Measurements from ENCODE around the gene XRCC6.

The XRCC6 gene

GRCh38 chr22:41582694-41583093 lies 38.4 kb upstream of the XRCC6 start:
- Histone ChIP-seq H3K27ac (ENCODE audit: low read depth, low read length) (no peak overlapping the region), H4K5ac (ENCODE audit: low read length) (no peak overlapping the region), H2BK5ac (ENCODE audit: low read length) (no peak overlapping the region), H3K36me3 (ENCODE audit: control insufficient read depth, insufficient read depth, low read length) (no peaks in the 10 kb centered on the region), H2BK15ac (replicated peaks; ENCODE audit: low read depth) (no peak overlapping the region), H3K4me2 (ENCODE audit: low read length) (no peak overlapping the region), H3K4me1 (ENCODE audit: control insufficient read depth, low read depth, low read length) (no peaks in the 10 kb centered on the region), H3K79me2 (ENCODE audit: control insufficient read depth, insufficient read depth, low read length) (no peaks in the 10 kb centered on the region), H3K27me3 (ENCODE audit: insufficient read depth, low read length, poor library complexity) (no peaks in the 10 kb centered on the region), H4K8ac (ENCODE audit: low read depth, low read length) (no peak overlapping the region), H3K4me3 (ENCODE audit: low read length) (no peak overlapping the region), H3K23ac (ENCODE audit: low read length) (no peak overlapping the region), H3K4ac (ENCODE audit: low read depth, low read length) (no peak overlapping the region), H3K18ac (ENCODE audit: low read length) (no peak overlapping the region), H3K56ac (ENCODE audit: low read length) (no peak overlapping the region), H3K79me1 (ENCODE audit: low read length) (no peaks in the 10 kb centered on the region), H2BK120ac (ENCODE audit: low read depth, low read length) (no peak overlapping the region), H3K9ac (ENCODE audit: low read length) (no peak overlapping the region), H2AK5ac (ENCODE audit: low read length) (no peak overlapping the region)
- no peak for DNase-seq
- WGBS (ENCODE audit: extremely low coverage, insufficient coverage, low lambda C conversion rate), result no CpG with 5 or more reads among the region's 8 CpGs

DNA sequence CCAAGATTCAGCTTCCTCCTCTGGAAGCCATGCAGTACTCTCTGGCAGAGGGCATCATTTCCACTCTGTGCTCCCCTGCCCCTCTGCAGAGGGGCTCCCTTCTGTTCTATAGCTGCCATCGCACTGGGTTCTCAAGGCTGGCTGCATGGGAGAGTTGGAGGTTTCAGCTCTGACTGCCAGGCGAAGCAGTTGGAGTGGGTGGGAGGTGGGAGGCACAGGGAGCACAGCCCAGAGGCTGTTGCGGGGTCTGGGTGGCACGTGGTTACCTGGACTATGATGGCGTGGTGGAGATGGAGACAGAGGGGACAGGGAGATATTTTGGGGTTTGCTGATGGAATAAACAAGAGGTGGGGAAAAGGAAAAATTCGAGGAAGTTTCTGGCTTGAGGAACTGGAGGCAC lies 36.2 kb upstream of the XRCC6 start:
- no peak overlapping the region for H4K5ac ChIP-seq (ENCODE audit: low read length)
- no peaks in the 10 kb centered on the region for H3K27me3 ChIP-seq (ENCODE audit: insufficient read depth, low read length, poor library complexity)
- no CpG with 5 or more reads among the region's 6 CpGs for WGBS (ENCODE audit: extremely low coverage, insufficient coverage, low lambda C conversion rate)
- no peak overlapping the region for H3K9ac ChIP-seq (ENCODE audit: low read length)
- H3K23ac ChIP-seq (ENCODE audit: low read length), result no peak overlapping the region
- H3K79me2 ChIP-seq (ENCODE audit: control insufficient read depth, insufficient read depth, low read length), result no peaks in the 10 kb centered on the region
- H3K18ac ChIP-seq (ENCODE audit: low read length), result no peak overlapping the region
- DNase-seq, result no peak
- H3K4me3 ChIP-seq (ENCODE audit: low read length), result no peak overlapping the region
- H2AK5ac ChIP-seq (ENCODE audit: low read length), result no peak overlapping the region
- no peaks in the 10 kb centered on the region for H3K36me3 ChIP-seq (ENCODE audit: control insufficient read depth, insufficient read depth, low read length)
- no peak overlapping the region for H3K56ac ChIP-seq (ENCODE audit: low read length)
- H3K4ac ChIP-seq (ENCODE audit: low read depth, low read length), result no peak overlapping the region
- H3K4me2 ChIP-seq (ENCODE audit: low read length), result no peak overlapping the region
- H3K4me1 ChIP-seq (ENCODE audit: control insufficient read depth, low read depth, low read length), result no peaks in the 10 kb centered on the region
- no peak overlapping the region for H3K27ac ChIP-seq (ENCODE audit: low read depth, low read length)
- no peaks in the 10 kb centered on the region for H3K79me1 ChIP-seq (ENCODE audit: low read length)
- no peak overlapping the region for H2BK120ac ChIP-seq (ENCODE audit: low read depth, low read length)
- H2BK5ac ChIP-seq (ENCODE audit: low read length), result no peak overlapping the region
- no peak overlapping the region for H4K8ac ChIP-seq (ENCODE audit: low read depth, low read length)
- H2BK15ac ChIP-seq (replicated peaks; ENCODE audit: low read depth), result no peak overlapping the region

DNA sequence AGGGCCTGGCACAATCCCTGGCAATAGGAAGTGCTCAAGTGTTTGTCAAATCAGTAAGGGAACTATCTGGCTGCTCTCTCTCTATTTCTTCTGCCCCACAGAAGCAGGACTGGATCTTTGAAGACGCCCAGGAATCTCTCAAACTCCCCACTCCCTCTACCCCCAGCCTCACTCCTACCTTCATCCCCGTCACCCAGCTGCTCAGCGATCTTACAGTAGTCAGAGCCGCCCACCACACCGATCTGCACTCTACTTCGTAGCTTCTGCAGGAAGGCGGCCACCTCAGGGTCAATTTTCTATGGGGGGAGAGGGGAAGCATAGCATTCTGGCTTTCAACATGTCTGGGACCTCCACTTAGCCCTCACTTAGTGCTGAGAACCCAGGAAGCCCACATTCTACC lies 35.2 kb upstream of the XRCC6 start:
- H3K27me3 ChIP-seq (ENCODE audit: insufficient read depth, low read length, poor library complexity), result no peaks in the 10 kb centered on the region
- no peak overlapping the region for H3K4ac ChIP-seq (ENCODE audit: low read depth, low read length)
- no peak overlapping the region for H4K5ac ChIP-seq (ENCODE audit: low read length)
- H2BK15ac ChIP-seq (replicated peaks; ENCODE audit: low read depth), result no peak overlapping the region
- H3K27ac ChIP-seq (ENCODE audit: low read depth, low read length), result no peak overlapping the region
- no peak overlapping the region for H3K56ac ChIP-seq (ENCODE audit: low read length)
- no peak overlapping the region for H4K8ac ChIP-seq (ENCODE audit: low read depth, low read length)
- no peak overlapping the region for H2BK5ac ChIP-seq (ENCODE audit: low read length)
- H3K18ac ChIP-seq (ENCODE audit: low read length), result no peak overlapping the region
- H3K9ac ChIP-seq (ENCODE audit: low read length), result no peak overlapping the region
- no peak overlapping the region for H3K23ac ChIP-seq (ENCODE audit: low read length)
- DNase-seq, result no peak
- H2AK5ac ChIP-seq (ENCODE audit: low read length), result no peak overlapping the region
- H3K36me3 ChIP-seq (ENCODE audit: control insufficient read depth, insufficient read depth, low read length), result no peaks in the 10 kb centered on the region
- H3K4me1 ChIP-seq (ENCODE audit: control insufficient read depth, low read depth, low read length), result no peaks in the 10 kb centered on the region
- no peak overlapping the region for H3K4me2 ChIP-seq (ENCODE audit: low read length)
- no peak overlapping the region for H2BK120ac ChIP-seq (ENCODE audit: low read depth, low read length)
- WGBS (ENCODE audit: extremely low coverage, insufficient coverage, low lambda C conversion rate), result no CpG with 5 or more reads among the region's 7 CpGs
- no peak overlapping the region for H3K4me3 ChIP-seq (ENCODE audit: low read length)
- no peaks in the 10 kb centered on the region for H3K79me1 ChIP-seq (ENCODE audit: low read length)
- no peaks in the 10 kb centered on the region for H3K79me2 ChIP-seq (ENCODE audit: control insufficient read depth, insufficient read depth, low read length)

DNA sequence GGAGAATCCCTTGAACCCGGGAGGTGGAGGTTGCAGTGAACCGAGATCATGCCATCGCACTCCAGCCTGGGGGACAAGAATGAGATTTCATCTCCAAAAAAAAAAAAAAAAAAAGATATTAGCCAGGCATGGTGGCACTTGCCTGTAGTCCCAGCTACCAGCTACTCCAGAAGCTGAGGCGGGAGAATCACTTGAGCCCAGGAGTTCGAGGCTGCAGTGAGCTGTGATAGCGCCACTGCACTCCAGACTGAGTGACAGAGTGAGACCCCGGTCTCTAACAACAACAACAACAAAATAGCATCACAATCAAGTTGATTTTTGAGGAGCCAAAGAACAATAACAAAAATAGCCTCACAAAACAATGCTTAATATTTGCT lies 33.8 kb upstream of the XRCC6 start:
- no CpG with 5 or more reads among the region's 7 CpGs for WGBS (ENCODE audit: extremely low coverage, insufficient coverage, low lambda C conversion rate)
- no peak overlapping the region for H3K4me2 ChIP-seq (ENCODE audit: low read length)
- H2BK5ac ChIP-seq (ENCODE audit: low read length), result no peak overlapping the region
- H2BK15ac ChIP-seq (replicated peaks; ENCODE audit: low read depth), result no peak overlapping the region
- H2BK120ac ChIP-seq (ENCODE audit: low read depth, low read length), result no peak overlapping the region
- H2AK5ac ChIP-seq (ENCODE audit: low read length), result no peak overlapping the region
- no peaks in the 10 kb centered on the region for H3K79me2 ChIP-seq (ENCODE audit: control insufficient read depth, insufficient read depth, low read length)
- H3K18ac ChIP-seq (ENCODE audit: low read length), result no peak overlapping the region
- H4K5ac ChIP-seq (ENCODE audit: low read length), result no peak overlapping the region
- no peak overlapping the region for H3K4ac ChIP-seq (ENCODE audit: low read depth, low read length)
- H3K36me3 ChIP-seq (ENCODE audit: control insufficient read depth, insufficient read depth, low read length), result no peaks in the 10 kb centered on the region
- no peak overlapping the region for H3K56ac ChIP-seq (ENCODE audit: low read length)
- H3K9ac ChIP-seq (ENCODE audit: low read length), result no peak overlapping the region
- H3K27me3 ChIP-seq (ENCODE audit: insufficient read depth, low read length, poor library complexity), result no peaks in the 10 kb centered on the region
- no peaks in the 10 kb centered on the region for H3K4me1 ChIP-seq (ENCODE audit: control insufficient read depth, low read depth, low read length)
- H3K27ac ChIP-seq (ENCODE audit: low read depth, low read length), result no peak overlapping the region
- no peak overlapping the region for H3K4me3 ChIP-seq (ENCODE audit: low read length)
- H3K23ac ChIP-seq (ENCODE audit: low read length), result no peak overlapping the region
- no peak overlapping the region for H4K8ac ChIP-seq (ENCODE audit: low read depth, low read length)
- no peak for DNase-seq
- no peaks in the 10 kb centered on the region for H3K79me1 ChIP-seq (ENCODE audit: low read length)

GRCh38 chr22:41589391-41590241 lies 31.5 kb upstream of the XRCC6 start, which contains the start of gene PMM1:
PMM1 (minus strand) TSS chr22:41589840; CDS start chr22:41589805, 35 bp downstream.
- Histone ChIP-seq H2BK120ac (ENCODE audit: low read depth, low read length) (no peak within 1 kb of the TSS), H3K4me1 (ENCODE audit: control insufficient read depth, low read depth, low read length) (no peaks in the 10 kb centered on the region), H3K56ac (ENCODE audit: low read length) (peak within 1 kb of the TSS; percentile 93), H3K9ac (ENCODE audit: low read length) (peak within 1 kb of the TSS; percentile 75), H3K4me2 (ENCODE audit: low read length) (peak within 1 kb of the TSS; percentile 61), H3K36me3 (ENCODE audit: control insufficient read depth, insufficient read depth, low read length) (no peaks in the 10 kb centered on the region), H4K5ac (ENCODE audit: low read length) (no peak within 1 kb of the TSS), H2BK5ac (ENCODE audit: low read length) (no peak within 1 kb of the TSS), H3K4me3 (ENCODE audit: low read length) (peak within 1 kb of the TSS; percentile 86), H3K79me2 (ENCODE audit: control insufficient read depth, insufficient read depth, low read length) (no peaks in the 10 kb centered on the region), H4K8ac (ENCODE audit: low read depth, low read length) (no peak within 1 kb of the TSS), H2AK5ac (ENCODE audit: low read length) (no peak within 1 kb of the TSS), H2BK15ac (replicated peaks; ENCODE audit: low read depth) (no peak within 1 kb of the TSS), H3K23ac (ENCODE audit: low read length) (no peak within 1 kb of the TSS), H3K4ac (ENCODE audit: low read depth, low read length) (peak within 1 kb of the TSS; percentile 62), H3K18ac (ENCODE audit: low read length) (peak within 1 kb of the TSS; percentile 22), H3K27ac (ENCODE audit: low read depth, low read length) (no peak within 1 kb of the TSS), H3K27me3 (ENCODE audit: insufficient read depth, low read length, poor library complexity) (no peaks in the 10 kb centered on the region), H3K79me1 (ENCODE audit: low read length) (no peaks in the 10 kb centered on the region)
- DNase-seq, result peak; percentile 100
- WGBS (ENCODE audit: extremely low coverage, insufficient coverage, low lambda C conversion rate), result no CpG with 5 or more reads among the region's 61 CpGs

All from mesendoderm (in vitro differentiated cells).